HG03060 (cell line): ENCODE measurements around the gene GNPNAT1.
"Not testable (repeated sequence)": the region's sequence is repeated elsewhere in the genome, so short reads cannot be mapped to it uniquely, and the experiment has no call there.

Experiments used
- ATAC-seq: cut with Tn5 transposase; IDR thresholded peaks from one replicate; pipeline ENCODE4 v1.9.1; 2021; ENCODE audit warnings: low read depth, moderate number of reproducible peaks; ENCODE audit not compliant: unreplicated experiment

GNPNAT1 gene

DNA sequence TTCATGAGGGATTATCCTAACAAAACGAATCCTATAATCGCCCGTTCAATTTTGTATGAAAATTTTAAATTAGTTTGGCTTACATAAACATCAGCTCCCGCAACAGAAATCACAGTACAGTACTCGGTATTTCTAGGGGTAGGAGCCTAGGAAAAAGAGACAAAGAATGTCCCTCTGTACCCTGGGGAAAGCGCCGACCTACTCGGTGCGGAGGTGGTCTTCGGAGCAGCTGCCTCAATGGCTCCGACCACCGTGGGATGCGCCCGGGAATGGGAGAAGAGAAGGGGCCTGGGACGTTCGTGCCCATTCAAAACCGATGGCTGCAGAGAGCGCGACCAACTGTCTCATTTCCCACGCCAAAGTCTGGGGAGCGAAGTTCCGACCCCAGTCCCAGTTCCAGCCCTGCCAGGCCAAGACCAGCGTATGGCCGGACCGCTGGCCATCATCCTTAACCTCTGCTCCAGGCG lies 618 bp downstream of the GNPNAT1 start:
- no peak for ATAC-seq

- ATAC-seq: no peak
Measured at GRCh38 chr14:52790011-52790755, 1.2 kb downstream of the GNPNAT1 start.

DNA sequence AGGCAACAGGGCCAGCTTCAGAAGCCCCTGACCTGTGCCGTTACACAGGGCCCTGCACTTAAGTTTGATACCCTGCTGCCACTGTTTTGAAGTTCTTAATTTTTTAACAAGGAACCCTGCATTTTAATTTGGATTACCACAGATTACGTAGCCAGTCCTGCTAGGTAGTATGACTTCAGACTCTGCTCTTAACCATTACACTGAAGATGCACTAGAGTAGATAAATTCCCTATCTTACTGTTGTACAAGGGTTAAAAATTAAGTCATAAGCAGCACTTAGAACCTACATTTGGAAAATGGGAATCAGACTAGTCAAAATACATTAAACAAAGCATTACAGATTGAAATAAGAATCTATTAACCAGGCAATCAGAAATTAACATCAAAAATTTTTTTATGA lies 2.3 kb downstream of the GNPNAT1 start:
- no peak for ATAC-seq

DNA sequence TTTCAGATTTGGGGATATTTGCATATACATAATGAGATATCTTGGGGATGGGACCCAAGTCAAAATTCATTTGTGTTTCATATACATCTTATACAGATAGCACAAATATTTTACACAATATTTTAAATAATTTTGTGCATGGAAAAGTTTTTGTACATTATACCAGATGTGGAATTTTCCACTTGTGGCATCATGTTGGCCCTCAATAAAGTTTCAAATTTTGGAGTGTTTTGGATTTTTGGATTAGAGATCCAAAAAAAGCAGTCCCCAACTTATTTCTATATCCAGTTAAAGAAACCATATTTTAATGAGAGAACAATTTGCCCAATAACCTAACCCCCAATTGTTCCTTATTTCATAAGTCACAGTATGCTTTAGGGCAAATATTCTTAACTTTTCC lies 4.5 kb downstream of the GNPNAT1 start:
- no peak for ATAC-seq

DNA sequence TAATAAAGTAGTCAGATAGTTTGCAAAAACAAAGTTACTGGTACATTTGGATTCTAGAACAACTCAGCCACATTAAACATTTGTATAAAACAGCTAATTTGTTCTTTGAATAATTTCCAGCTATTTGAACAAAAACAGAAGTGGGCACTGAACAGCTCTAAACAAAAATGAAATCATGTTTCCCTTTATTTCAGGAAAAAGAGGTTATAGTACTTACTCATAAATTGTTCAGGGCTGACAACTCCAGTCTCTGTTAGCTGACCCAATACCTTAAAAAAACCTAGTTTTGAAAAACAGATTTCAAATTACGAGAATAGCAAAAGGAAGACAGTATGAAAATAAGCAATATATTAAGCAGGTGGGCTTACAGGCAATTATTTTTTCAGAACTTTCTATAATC lies 8.2 kb downstream of the GNPNAT1 start:
- no peak for ATAC-seq

DNA sequence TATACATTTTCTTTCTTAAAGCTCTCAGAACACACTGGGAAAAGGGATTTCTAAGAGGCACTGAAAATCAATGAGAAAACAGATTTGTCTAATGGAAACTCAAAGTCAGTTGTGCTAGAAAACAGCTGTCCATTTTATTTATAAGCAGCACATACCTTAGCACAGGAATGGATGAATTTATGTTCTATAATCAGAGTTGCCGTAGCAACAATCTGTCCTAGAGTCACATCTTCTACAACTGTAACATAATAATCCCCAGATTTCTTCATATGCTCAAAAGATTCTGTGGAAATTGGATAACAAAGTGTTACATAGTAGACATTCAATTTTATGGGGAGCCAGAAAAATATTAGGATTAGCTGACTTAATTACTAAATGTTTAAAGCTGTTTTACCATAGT lies 9.8 kb downstream of the GNPNAT1 start:
- ATAC-seq: no peak

GRCh38 chr14:52780893-52781292 lies 10.5 kb downstream of the GNPNAT1 start:
- no peak for ATAC-seq

DNA sequence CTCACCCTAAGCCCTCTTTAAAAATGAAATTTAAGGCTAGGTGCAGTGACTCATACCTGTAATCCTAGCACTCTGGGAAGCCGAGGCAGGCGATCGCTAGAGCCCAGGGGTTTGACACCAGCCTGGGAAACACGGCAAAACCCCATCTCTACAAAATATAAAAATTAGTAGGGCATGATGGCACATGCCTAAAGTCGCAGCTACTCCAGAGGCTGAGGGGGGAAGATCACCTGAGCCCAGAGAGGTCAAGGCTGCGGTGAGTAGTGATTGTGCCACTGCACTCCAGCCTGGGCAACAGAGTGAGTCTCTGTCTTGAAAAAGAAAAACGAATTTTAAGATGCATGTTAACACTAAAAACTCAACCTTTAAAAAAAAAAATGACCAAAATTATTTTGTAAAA lies 12.7 kb downstream of the GNPNAT1 start:
- no peak for ATAC-seq

DNA sequence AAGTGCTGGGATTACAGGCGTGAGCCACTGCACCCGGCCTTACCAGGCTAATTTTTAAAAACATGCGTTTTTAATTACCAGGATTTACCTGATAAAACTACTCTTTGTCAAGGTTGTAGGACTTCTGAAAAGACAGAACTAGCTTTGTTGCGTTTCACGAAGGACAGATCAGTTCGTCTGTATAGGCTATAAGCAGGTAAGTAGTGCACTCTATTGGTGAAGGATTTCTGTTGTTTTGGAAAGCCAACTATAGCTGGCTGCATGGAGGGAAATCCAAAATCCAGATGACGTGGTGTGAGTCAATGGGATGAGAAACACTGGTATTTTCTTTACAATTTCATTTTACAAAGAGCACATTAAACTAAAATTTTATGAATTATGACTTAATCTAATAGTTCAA lies 14.6 kb downstream of the GNPNAT1 start:
- ATAC-seq: no peak

GRCh38 chr14:52769887-52770286 lies 21.5 kb downstream of the GNPNAT1 start:
- ATAC-seq: no peak

DNA sequence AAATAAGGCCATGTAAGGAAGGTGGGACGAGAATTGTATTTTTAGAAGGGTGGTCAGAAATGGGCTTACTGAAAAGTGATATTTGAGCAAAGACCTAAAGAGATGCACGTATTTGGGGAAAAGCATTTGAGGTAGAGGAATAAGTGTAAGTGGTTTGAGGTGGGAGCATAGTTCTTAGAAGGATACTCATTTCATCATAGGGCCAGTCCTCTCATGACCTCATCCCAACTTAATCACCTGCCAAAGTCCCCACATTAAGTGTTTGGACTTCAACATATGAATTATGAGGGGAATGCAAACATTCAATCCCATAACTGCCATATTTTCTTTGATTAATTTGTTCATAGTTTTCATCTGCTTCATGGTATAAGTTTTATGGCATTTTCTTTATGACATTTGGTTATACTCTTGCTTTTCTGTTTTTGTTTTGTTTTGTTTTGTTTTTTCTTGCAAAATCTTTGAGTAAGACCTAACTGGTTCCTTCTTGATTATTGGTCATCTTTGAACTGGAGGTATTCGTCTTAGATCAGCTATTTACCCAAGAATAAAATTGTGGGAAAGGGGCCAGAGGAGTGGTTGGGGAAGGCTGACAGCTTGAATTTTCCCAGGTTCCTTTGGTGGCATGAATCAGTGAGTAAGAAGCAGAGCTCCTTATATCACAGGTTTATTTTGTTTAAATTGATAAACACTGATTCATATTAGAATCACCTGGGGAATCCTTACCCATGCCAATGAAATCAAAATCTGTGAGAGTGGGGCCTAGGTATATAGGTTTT lies 24.2 kb downstream of the GNPNAT1 start:
- ATAC-seq: no peak

- not testable (repeated sequence) for ATAC-seq
Measured at GRCh38 chr14:52762923-52763322, 28.5 kb downstream of the GNPNAT1 start.

DNA sequence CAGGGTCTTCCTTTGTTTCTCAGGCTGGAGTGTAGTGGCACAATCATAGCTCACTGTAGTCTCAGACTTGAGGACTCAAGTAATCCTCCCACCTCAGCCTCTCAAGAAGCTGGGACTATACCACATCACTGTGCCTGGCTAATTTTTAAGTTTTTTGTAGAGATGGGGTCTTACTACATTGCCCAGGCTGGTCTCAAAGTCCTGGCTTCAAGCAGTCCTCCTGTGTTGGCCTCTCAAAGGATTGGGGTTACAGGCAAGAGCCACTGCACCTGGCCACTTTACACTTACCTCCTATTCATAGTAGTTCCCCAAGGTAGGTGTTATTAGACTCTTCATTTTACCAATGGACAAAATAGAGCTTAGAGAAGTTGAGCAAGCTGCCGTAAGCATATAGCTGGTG lies 32.3 kb downstream of the GNPNAT1 start:
- ATAC-seq: no peak

DNA sequence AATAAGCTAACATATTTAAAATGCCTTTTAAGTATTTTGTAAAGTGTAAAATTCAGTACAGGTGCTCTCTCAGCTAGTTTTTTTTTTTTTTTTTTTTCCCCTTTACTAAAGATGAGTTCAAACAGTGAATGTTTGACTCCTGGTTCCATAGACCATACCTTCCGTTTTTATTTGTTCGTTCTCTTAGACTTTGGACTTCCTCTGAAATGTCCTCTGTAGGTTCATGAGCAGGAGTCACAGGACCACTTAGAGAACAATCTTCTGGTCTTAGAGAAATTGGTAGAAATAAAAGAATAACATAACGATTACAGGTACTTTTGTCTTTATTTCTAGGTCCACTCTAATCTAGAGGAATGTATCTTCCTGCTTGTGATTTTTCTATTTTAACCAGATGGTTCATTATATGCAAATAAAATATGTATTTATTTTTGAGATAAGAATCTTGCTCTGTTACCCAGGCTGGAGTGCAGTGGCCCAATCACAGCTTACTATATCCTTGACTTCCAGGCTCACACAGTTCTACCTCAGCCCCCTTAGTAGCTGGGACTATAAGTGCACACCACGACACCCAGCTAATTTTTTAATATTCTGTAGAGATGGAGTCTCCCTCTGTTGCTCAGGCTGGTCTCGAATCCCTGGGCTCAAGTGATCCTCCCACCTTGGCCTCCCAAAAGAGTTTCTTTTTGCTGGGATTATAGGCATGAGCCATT lies 35.6 kb downstream of the GNPNAT1 start:
- no peak for ATAC-seq

DNA sequence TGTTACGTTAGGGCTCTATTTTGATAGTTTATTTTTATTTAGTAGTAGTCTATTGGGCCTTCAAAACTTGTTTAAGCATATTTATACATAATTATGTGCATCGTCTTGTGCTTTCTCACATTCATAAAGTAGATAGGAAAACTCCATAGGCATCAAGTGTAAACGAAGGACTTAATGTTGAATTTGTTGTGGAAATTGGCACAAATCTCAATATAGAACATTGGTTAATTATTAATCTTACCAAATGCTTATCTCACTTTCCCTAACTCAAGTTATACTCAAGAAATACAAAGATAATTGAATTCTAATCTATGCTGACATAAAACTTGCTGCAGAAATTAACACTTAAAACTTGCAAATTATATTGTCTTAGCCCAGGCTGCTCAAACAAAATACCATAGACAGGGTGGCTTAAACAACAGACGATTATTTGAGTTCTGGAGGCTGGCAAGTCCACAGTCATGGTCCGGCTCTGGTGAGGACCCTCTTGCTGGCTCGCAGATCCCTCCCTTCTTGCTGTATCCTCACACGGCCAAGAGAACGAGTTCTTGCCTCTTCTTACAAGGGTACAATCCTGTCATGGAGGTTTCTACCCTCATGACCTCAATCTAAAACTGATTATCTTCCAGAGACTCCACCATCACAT lies 42.6 kb downstream of the GNPNAT1 start:
- ATAC-seq: no peak

DNA sequence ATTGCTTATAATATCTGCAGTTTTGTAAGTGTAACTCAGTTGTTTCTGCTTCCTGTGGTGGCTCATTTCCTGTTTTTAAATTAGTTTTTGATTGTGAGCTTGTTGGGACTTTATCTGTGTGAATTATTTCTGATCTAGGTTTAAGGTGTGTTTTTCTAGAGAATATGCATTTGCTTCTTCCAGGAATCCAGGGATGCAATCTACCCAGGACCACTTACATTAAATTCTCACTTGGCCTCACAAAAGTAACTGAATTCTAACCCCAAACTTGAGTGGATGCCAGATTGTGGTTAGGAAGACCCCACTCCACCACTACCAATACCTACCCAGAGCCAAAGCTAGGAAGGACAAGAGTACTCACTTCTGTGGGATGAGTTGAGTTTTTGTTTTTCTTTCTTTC lies 49.5 kb downstream of the GNPNAT1 start:
- peak; percentile 12 for ATAC-seq

DNA sequence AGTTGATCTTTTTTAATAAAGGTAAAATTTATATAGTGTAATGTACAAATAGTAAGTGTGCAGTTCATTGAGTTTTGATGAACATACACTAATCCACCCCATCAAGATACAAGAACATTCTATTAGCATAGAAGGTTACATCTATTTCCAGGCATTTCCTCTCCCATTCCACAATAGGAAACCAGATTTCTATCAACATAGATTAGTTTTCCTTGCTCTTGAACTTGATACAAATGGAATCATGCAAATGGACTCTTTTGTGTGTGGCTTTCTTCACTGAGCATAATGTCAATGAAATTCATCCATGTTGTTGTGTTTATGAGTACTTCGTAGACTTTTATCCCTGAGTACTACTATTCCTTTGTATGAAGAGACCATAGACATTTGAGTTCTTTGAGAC lies 50.7 kb downstream of the GNPNAT1 start:
- no peak for ATAC-seq

- no peak for ATAC-seq
Measured at GRCh38 chr14:52738409-52738808, 53.0 kb downstream of the GNPNAT1 start.

DNA sequence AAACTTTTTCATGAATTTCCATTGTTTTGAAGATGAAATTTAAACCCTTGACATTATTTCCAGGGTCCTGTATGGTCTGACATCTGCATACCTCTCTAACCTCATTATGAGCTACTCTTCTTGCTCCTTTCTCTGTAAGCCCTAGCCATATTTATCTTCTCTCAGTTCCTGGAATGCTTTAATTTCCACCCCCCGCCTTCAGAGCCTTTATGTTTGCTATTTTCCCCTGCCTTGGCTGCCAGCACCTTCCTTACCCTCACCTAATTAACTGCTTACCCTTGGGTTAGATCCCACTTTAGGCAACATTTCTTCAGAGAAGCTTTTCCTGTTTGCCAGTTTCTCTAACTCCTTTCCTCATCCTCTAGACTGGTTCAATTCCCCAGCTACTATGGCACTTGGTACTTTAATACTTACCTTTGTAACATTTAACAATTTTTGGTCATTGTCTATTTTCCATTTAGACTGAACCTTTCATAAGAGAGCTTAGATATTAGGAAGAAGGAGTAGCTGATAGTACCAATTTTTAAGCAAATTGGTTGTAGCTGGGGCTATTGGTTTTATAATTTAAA lies 55.4 kb downstream of the GNPNAT1 start:
- ATAC-seq: no peak

- ATAC-seq: no peak
Measured at GRCh38 chr14:52733824-52734223, 57.6 kb downstream of the GNPNAT1 start.

- ATAC-seq: peak; percentile 2
Measured at GRCh38 chr14:52730709-52731111, 60.7 kb downstream of the GNPNAT1 start.
